GM12878 (cell line): ENCODE results near the gene ATL1. TPM values are rescaled to one million over a fixed set of nuclear protein-coding genes. Genes with fewer than 3 reads are reported as not detected.

Source experiments
- ATAC-seq: fragments of 200-7000 bp; cut with Tn5 transposase; 3 replicates; pipeline ENCODE4 v1.9.1; 2020; ENCODE audit warnings: mild to moderate bottlenecking, moderate library complexity
- BruUV-seq: library from RNA; stranded (reverse); fragments of 400-500 nt; replicated peaks from 2 replicates; lab custom pipeline; 2021; lab: Mats Ljungman, UMichigan
- CTCF ChIA-PET: fragments of 300-600 bp; sonication (Branson Sonifier 250); formaldehyde crosslinking; extraction: SDS; loops from one replicate; lab custom pipeline; 2021; ENCODE audit warnings: inconsistent platforms; lab: Yijun Ruan, JAX
- POLR2A ChIA-PET: fragments of 350-600 bp; formaldehyde crosslinking; extraction: SDS; loops from one replicate; lab custom pipeline; 2021; ENCODE audit warnings: inconsistent platforms; lab: Charles Lee
- RAD21 ChIA-PET: fragments of 300-600 bp; sonication (Branson Sonifier 250); formaldehyde crosslinking; loops from one replicate; lab custom pipeline; 2023; ENCODE audit warnings: antibody characterized with exemption; ENCODE audit not compliant: unreplicated experiment; lab: Charles Lee
- SMC1A ChIA-PET: fragments of 300-600 bp; sonication (Branson Sonifier 250); formaldehyde crosslinking; loops from one replicate; lab custom pipeline; 2023; ENCODE audit not compliant: unreplicated experiment, uncharacterized antibody; lab: Charles Lee
- DNase-seq: peaks from one replicate; pipeline ENCODE4 v3.0.0-alpha.2; 2011; ENCODE audit warnings: low read depth, low spot score
- FAIRE-seq: peaks from 3 replicates; lab custom pipeline; 2011; peaks lifted over from hg19 to GRCh38; lab: Jason Lieb, UNC
- H2AFZ ChIP-seq: 2 replicates; pipeline ENCODE4 v1.6.0; 2011; ENCODE audit warnings: low read depth, low read length, control low read depth; ENCODE audit not compliant: control insufficient read depth
- H3K27ac ChIP-seq: 2 replicates; pipeline ENCODE4 v1.5.1; 2011; ENCODE audit warnings: control low read depth; ENCODE audit not compliant: control insufficient read depth, insufficient read depth
- H3K27me3 ChIP-seq, 2 experiments: replicated peaks in 1 of 2; 2 replicates each; pipeline versions ENCODE4 v1.6.0 to v1.6.1; 2011; ENCODE audit warnings: low read length in 1 of 2; ENCODE audit not compliant: control insufficient read depth in 2 of 2, insufficient read depth in 2 of 2
- H3K36me3 ChIP-seq, 2 experiments: 2 replicates each; pipeline ENCODE4 v1.5.1; 2011; ENCODE audit warnings: low read length in 1 of 2; ENCODE audit not compliant: control insufficient read depth in 2 of 2, insufficient read depth in 2 of 2
- H3K4me1 ChIP-seq: 2 replicates; pipeline ENCODE4 v1.6.1; 2011; ENCODE audit warnings: mild to moderate bottlenecking, low read length, moderate library complexity, mixed read lengths; ENCODE audit not compliant: control insufficient read depth, insufficient read depth
- H3K4me2 ChIP-seq: 2 replicates; pipeline ENCODE4 v1.6.0; 2011; ENCODE audit warnings: control low read depth; ENCODE audit not compliant: control insufficient read depth, insufficient read depth
- H3K4me3 ChIP-seq: fragments of 200-600 bp; sonication (generic); 2 replicates; pipeline ENCODE4 v1.5.1; 2016
- H3K79me2 ChIP-seq: 2 replicates; pipeline ENCODE4 v1.6.0; 2011; ENCODE audit warnings: low read length; ENCODE audit not compliant: control insufficient read depth, insufficient read depth
- H3K9ac ChIP-seq: 2 replicates; pipeline ENCODE4 v1.8.0; 2011; ENCODE audit warnings: low read length, control low read depth, mixed read lengths; ENCODE audit not compliant: control insufficient read depth, insufficient read depth
- H3K9me3 ChIP-seq: replicated peaks from 3 replicates; pipeline ENCODE4 v1.5.1; 2011; ENCODE audit warnings: mild to moderate bottlenecking, low read length; ENCODE audit not compliant: control insufficient read depth, insufficient read depth
- H4K20me1 ChIP-seq: 2 replicates; pipeline ENCODE4 v1.6.0; 2011; ENCODE audit not compliant: control insufficient read depth, insufficient read depth
- BRCA1 ChIP-seq: IDR thresholded peaks from 2 replicates; pipeline ENCODE4 v1.6.1; 2011; ENCODE audit warnings: low read depth, low read length, improper control_type of control experiment
- CREB1 ChIP-seq: IDR thresholded peaks from 2 replicates; pipeline ENCODE4 v1.6.1; 2012; ENCODE audit warnings: low read depth, mild to moderate bottlenecking, inconsistent platforms
- FOXK2 ChIP-seq: fragments of 450-650 bp; IDR thresholded peaks from 2 replicates; pipeline ENCODE4 v1.6.1; 2017; ENCODE audit warnings: mild to moderate bottlenecking, moderate library complexity
- FOXM1 ChIP-seq: IDR thresholded peaks from 2 replicates; pipeline ENCODE4 v1.6.1; 2012; ENCODE audit warnings: low read depth, mild to moderate bottlenecking, inconsistent platforms, low read length, moderate library complexity
- IRF4 ChIP-seq: IDR thresholded peaks from 2 replicates; pipeline ENCODE4 v1.6.1; 2011; ENCODE audit warnings: low read depth, low read length
- KAT2A ChIP-seq: conservative IDR thresholded peaks from 2 replicates; pipeline ENCODE4 v1.6.1; 2011; ENCODE audit warnings: low read depth, low read length; ENCODE audit not compliant: control insufficient read depth
- KLF5 ChIP-seq: fragments of 450-650 bp; IDR thresholded peaks from 2 replicates; pipeline ENCODE4 v1.6.1; 2014; ENCODE audit warnings: mild to moderate bottlenecking; ENCODE audit not compliant: partially characterized antibody
- PAX8 ChIP-seq: fragments of 450-650 bp; IDR thresholded peaks from 2 replicates; pipeline ENCODE4 v1.6.1; 2017; ENCODE audit warnings: mild to moderate bottlenecking, moderate library complexity
- PKNOX1 ChIP-seq: fragments of 450-650 bp; IDR thresholded peaks from 2 replicates; pipeline ENCODE4 v1.6.1; 2016; ENCODE audit warnings: mild to moderate bottlenecking
- POLR2AphosphoS5 ChIP-seq: IDR thresholded peaks from 2 replicates; pipeline ENCODE4 v1.6.1; 2011; ENCODE audit warnings: mild to moderate bottlenecking, low read length, inconsistent platforms
- ZBED1 ChIP-seq: IDR thresholded peaks from 2 replicates; pipeline ENCODE4 v1.6.1; 2016; ENCODE audit warnings: borderline replicate concordance
- ZZZ3 ChIP-seq: IDR thresholded peaks from 2 replicates; pipeline ENCODE4 v1.6.1; 2011; ENCODE audit warnings: low read depth; ENCODE audit not compliant: control insufficient read depth, insufficient read length
- WGBS: methylation state at CpG from one replicate; pipeline ENCODE4 v1.1.6; 2016; ENCODE audit warnings: low lambda C conversion rate; ENCODE audit not compliant: insufficient replicate concordance, insufficient coverage; ENCODE audit errors: missing lambda C conversion rate; 5-methylcytosine and 5-hydroxymethylcytosine counted together
- in situ Hi-C: fragments of 300-500 bp; cut with MboI; formaldehyde crosslinking; loops from 9 replicates; pipeline ENCODE4 v1.14.3; 2018; ENCODE audit warnings: mixed read lengths
- intact Hi-C: fragments of 100-400 bp; cut with micrococcal nuclease; formaldehyde crosslinking; loops from one replicate; pipeline ENCODE4 v1.14.2; 2022; ENCODE audit not compliant: unreplicated experiment
- polyA plus RNA-seq, 11 experiments: library from polyadenylated mRNA; depleted of rRNA in 4 of 11; unstranded in 6 of 11; stranded (reverse) in 5 of 11; fragments of >200 nt; fragmentation: Nextera tagmentation in 4 of 11; fragmentation: Illumina TruSeq in 1 of 11; extraction: Ambion mirVana in 4 of 11; extraction: Trizol in 1 of 11; gene quantifications; 1 replicate in 1 of 11; 2 replicates in 10 of 11; pipeline versions ENCODE4 v1.2.1 to v1.2.3, GENCODE V29; 2011 to 2016; ENCODE audit warnings: inconsistent platforms in 2 of 11, missing spikeins in 2 of 11, low read depth in 1 of 11
- total RNA-seq, 4 experiments: library from RNA; depleted of rRNA in 3 of 4; stranded (reverse); fragments of >200 nt in 3 of 4; fragmentation: Illumina TruSeq in 1 of 4; extraction: Trizol in 1 of 4; gene quantifications; 2 replicates each; pipeline versions ENCODE4 v1.2.1 to v1.2.3, GENCODE V29; 2013 to 2021
- TF ChIP-seq, protein P1 (sequence below): fragments of 450-650 bp; IDR thresholded peaks from 2 replicates; pipeline ENCODE4 v1.6.1; 2017; ENCODE audit warnings: mild to moderate bottlenecking, moderate library complexity
- TF ChIP-seq, protein P2 (sequence below): IDR thresholded peaks from 2 replicates; pipeline ENCODE4 v1.6.1; 2012; ENCODE audit warnings: low read depth, low read length, improper control_type of control experiment
- TF ChIP-seq, protein P3 (sequence below): fragments of 450-650 bp; formaldehyde crosslinking; IDR thresholded peaks from 2 replicates; pipeline ENCODE4 v1.4.0; 2020; ENCODE audit warnings: mild to moderate bottlenecking, moderate library complexity

ATL1 gene
- total and polyA plus RNA-seq, 10 of the 15 experiments (the other 5 are each of a cell fraction or from before 2014, with no cell fraction given): 0.11 to 1.2 (median 0.58) TPM; not detected in 1

DNA sequence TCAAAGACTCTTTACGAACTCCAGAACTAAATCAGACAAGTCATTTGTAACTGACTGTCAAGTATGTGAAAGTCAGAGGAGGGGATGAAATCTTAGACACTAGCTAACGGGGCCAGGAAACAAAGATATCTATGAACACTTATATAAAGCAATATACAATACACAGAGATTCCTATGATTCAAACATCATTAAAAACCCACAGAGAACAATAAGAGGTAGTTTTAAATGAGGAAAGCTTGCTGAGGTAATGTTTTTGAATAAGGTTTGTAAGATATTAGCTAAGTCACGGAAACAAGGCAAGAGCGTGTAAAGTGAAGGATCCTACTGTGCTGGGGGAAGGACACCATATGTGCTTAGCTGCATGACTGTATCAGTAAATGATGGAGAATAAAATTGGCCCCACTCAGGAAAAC is 71.5 kb downstream of the ATL1 start:
- no TSS peak for BruUV-seq
- H3K4me2 ChIP-seq: no peak overlapping the region
- CTCF ChIA-PET: interaction anchor here (0.8 to 5.0 kb wide), 7 partner anchors 12 to 229 kb away, joined by 3 to 22 read pairs (median 5); no protein-coding TSS in a partner anchor
- no peak for DNase-seq
- ATAC-seq: no peak
- H3K9ac ChIP-seq: no peak overlapping the region
- no peak overlapping the region for H2AFZ ChIP-seq
- SMC1A ChIA-PET: interaction anchor here (0.7 to 4.2 kb wide), 10 partner anchors 11 to 244 kb away, joined by 3 to 21 read pairs (median 4); no protein-coding TSS in a partner anchor
- no peak for TF ChIP-seq PKNOX1
- TF ChIP-seq BRCA1: no peak
- TF ChIP-seq ZZZ3: no peak
- TF ChIP-seq, protein P1, sequence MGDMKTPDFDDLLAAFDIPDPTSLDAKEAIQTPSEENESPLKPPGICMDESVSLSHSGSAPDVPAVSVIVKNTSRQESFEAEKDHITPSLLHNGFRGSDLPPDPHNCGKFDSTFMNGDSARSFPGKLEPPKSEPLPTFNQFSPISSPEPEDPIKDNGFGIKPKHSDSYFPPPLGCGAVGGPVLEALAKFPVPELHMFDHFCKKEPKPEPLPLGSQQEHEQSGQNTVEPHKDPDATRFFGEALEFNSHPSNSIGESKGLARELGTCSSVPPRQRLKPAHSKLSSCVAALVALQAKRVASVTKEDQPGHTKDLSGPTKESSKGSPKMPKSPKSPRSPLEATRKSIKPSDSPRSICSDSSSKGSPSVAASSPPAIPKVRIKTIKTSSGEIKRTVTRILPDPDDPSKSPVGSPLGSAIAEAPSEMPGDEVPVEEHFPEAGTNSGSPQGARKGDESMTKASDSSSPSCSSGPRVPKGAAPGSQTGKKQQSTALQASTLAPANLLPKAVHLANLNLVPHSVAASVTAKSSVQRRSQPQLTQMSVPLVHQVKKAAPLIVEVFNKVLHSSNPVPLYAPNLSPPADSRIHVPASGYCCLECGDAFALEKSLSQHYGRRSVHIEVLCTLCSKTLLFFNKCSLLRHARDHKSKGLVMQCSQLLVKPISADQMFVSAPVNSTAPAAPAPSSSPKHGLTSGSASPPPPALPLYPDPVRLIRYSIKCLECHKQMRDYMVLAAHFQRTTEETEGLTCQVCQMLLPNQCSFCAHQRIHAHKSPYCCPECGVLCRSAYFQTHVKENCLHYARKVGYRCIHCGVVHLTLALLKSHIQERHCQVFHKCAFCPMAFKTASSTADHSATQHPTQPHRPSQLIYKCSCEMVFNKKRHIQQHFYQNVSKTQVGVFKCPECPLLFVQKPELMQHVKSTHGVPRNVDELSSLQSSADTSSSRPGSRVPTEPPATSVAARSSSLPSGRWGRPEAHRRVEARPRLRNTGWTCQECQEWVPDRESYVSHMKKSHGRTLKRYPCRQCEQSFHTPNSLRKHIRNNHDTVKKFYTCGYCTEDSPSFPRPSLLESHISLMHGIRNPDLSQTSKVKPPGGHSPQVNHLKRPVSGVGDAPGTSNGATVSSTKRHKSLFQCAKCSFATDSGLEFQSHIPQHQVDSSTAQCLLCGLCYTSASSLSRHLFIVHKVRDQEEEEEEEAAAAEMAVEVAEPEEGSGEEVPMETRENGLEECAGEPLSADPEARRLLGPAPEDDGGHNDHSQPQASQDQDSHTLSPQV: no peak
- TF ChIP-seq IRF4: no peak
- TF ChIP-seq ZBED1: no peak
- TF ChIP-seq POLR2AphosphoS5: no peak
- TF ChIP-seq KLF5: no peak
- no peak for TF ChIP-seq CREB1
- TF ChIP-seq, protein P2, sequence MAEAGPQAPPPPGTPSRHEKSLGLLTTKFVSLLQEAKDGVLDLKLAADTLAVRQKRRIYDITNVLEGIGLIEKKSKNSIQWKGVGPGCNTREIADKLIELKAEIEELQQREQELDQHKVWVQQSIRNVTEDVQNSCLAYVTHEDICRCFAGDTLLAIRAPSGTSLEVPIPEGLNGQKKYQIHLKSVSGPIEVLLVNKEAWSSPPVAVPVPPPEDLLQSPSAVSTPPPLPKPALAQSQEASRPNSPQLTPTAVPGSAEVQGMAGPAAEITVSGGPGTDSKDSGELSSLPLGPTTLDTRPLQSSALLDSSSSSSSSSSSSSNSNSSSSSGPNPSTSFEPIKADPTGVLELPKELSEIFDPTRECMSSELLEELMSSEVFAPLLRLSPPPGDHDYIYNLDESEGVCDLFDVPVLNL: no peak
- no peak for TF ChIP-seq PAX8
- TF ChIP-seq FOXK2: no peak
- no peak for TF ChIP-seq KAT2A
- TF ChIP-seq FOXM1: no peak
- TF ChIP-seq, protein P3, sequence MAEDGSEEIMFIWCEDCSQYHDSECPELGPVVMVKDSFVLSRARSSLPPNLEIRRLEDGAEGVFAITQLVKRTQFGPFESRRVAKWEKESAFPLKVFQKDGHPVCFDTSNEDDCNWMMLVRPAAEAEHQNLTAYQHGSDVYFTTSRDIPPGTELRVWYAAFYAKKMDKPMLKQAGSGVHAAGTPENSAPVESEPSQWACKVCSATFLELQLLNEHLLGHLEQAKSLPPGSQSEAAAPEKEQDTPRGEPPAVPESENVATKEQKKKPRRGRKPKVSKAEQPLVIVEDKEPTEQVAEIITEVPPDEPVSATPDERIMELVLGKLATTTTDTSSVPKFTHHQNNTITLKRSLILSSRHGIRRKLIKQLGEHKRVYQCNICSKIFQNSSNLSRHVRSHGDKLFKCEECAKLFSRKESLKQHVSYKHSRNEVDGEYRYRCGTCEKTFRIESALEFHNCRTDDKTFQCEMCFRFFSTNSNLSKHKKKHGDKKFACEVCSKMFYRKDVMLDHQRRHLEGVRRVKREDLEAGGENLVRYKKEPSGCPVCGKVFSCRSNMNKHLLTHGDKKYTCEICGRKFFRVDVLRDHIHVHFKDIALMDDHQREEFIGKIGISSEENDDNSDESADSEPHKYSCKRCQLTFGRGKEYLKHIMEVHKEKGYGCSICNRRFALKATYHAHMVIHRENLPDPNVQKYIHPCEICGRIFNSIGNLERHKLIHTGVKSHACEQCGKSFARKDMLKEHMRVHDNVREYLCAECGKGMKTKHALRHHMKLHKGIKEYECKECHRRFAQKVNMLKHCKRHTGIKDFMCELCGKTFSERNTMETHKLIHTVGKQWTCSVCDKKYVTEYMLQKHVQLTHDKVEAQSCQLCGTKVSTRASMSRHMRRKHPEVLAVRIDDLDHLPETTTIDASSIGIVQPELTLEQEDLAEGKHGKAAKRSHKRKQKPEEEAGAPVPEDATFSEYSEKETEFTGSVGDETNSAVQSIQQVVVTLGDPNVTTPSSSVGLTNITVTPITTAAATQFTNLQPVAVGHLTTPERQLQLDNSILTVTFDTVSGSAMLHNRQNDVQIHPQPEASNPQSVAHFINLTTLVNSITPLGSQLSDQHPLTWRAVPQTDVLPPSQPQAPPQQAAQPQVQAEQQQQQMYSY: no peak
- TF ChIP-seq, all 136 proteins: peak for 0
- intact Hi-C loops (no loop called here), in situ Hi-C loops (no loop called here)
- Histone ChIP-seq H3K36me3 (no peaks in the 10 kb centered on the region; a peak in 1 of 4 replicates), H3K4me1 (no peaks in the 10 kb centered on the region), H3K79me2 (no peaks in the 10 kb centered on the region; the same call in 1 of the 2 replicates), H3K4me3 (no peak overlapping the region), H4K20me1 (no peaks in the 10 kb centered on the region), H3K27me3 (no peaks in the 10 kb centered on the region), H3K9me3 (no peaks in the 10 kb centered on the region), H3K27ac (no peak overlapping the region)
- WGBS: 98% methylated on average over 4 of the region's 4 CpGs
- ChIA-PET POLR2A (no interaction called here), RAD21 (interaction anchor here (1.3 to 4.2 kb wide), 2 partner anchors 11 to 83 kb away, joined by 5 to 19 read pairs; no protein-coding TSS in a partner anchor)
- no peak for FAIRE-seq
